ENCODE results near the gene GALNT16. TPM values are rescaled to one million over a fixed set of nuclear protein-coding genes. Genes with fewer than 3 reads are reported as not detected.

The GALNT16 gene
- polyA plus RNA-seq, 3 donors, result 0.01 TPM; not detected in 2

DNA sequence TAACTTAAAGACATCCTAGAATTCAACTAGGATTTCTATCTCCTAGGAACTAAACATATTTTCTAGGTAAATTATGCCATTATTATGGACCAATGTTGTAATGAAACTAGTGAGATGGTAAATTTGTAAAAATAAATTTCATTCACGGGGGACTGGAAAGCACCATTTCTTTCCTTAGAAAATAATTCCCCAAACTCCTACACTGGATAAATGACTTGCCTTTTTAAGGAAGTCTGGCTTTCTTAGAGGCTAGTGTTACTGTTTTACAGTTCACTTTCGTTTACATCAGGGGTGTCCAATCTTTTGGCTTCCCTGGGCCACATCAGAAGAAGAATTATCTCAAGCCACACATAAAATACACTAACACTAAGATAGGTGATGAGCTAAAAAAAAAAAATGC lies 141.9 kb downstream of the GALNT16 start:
- Mint-ChIP-seq H3K4me3 (no peak overlapping the region), H3K4me1 (peaks cover 40% of the 10 kb centered on the region), H3K27me3 (ENCODE audit: low read depth in 3 of 3) (no peaks in the 10 kb centered on the region), H3K9me3 (peaks cover 0 to 5% (median 0%) of the 10 kb centered on the region in 7 donors), H3K36me3 (peaks cover 8 to 13% of the 10 kb centered on the region in 2 donors), H3K27ac (no peak overlapping the region)
- peaks cover 0 to 12% of the 10 kb centered on the region in 2 donors for H3K36me3 ChIP-seq (replicated peaks in 1 of 2; ENCODE audit: control insufficient read depth in 1 of 2, insufficient read depth in 2 of 2, low read length in 2 of 2)
- WGBS (ENCODE audit: insufficient coverage), result no CpG with 5 or more reads among the region's 2 CpGs
- no peaks in the 10 kb centered on the region for H3K9me3 ChIP-seq (replicated peaks in 1 of 2; ENCODE audit: control insufficient read depth in 1 of 2, insufficient read depth in 1 of 2, low read length in 2 of 2)
- H3K27ac ChIP-seq (ENCODE audit: low read depth in 1 of 2, low read length in 2 of 2), result no peak overlapping the region
- TF ChIP-seq, protein P1, sequence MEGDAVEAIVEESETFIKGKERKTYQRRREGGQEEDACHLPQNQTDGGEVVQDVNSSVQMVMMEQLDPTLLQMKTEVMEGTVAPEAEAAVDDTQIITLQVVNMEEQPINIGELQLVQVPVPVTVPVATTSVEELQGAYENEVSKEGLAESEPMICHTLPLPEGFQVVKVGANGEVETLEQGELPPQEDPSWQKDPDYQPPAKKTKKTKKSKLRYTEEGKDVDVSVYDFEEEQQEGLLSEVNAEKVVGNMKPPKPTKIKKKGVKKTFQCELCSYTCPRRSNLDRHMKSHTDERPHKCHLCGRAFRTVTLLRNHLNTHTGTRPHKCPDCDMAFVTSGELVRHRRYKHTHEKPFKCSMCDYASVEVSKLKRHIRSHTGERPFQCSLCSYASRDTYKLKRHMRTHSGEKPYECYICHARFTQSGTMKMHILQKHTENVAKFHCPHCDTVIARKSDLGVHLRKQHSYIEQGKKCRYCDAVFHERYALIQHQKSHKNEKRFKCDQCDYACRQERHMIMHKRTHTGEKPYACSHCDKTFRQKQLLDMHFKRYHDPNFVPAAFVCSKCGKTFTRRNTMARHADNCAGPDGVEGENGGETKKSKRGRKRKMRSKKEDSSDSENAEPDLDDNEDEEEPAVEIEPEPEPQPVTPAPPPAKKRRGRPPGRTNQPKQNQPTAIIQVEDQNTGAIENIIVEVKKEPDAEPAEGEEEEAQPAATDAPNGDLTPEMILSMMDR (IDR thresholded peaks at IDR 0.05), result no peak
- H3K9ac ChIP-seq (ENCODE audit: insufficient read depth, low read length, poor library complexity, severe bottlenecking), result no peak overlapping the region
- H2AFZ ChIP-seq (ENCODE audit: insufficient read depth, low read depth, low read length, poor library complexity, severe bottlenecking), result no peak overlapping the region
- peaks cover 96% of the 10 kb centered on the region for H3K79me2 ChIP-seq (ENCODE audit: insufficient read depth, low read length)
- no peak overlapping the region for H3K4me2 ChIP-seq (replicated peaks; ENCODE audit: extremely low read depth, low read length, poor library complexity, severe bottlenecking)
- intact Hi-C loops (cut with micrococcal nuclease), result no loop called here
- H4K20me1 ChIP-seq (ENCODE audit: insufficient read depth, low read length), result peaks cover 42% of the 10 kb centered on the region
- DNase-seq, result no peak
- H3K4me3 ChIP-seq (replicated peaks in 1 of 3; ENCODE audit: low read depth in 2 of 3, low read length in 3 of 3), result no peak overlapping the region
- no peaks in the 10 kb centered on the region for H3K27me3 ChIP-seq (ENCODE audit: control insufficient read depth in 2 of 2, insufficient read depth in 2 of 2, low read length in 2 of 2)
- H3K4me1 ChIP-seq (ENCODE audit: control insufficient read depth in 1 of 2, insufficient read depth in 2 of 2, low read length in 2 of 2), result peaks cover 35 to 45% of the 10 kb centered on the region in 2 donors

DNA sequence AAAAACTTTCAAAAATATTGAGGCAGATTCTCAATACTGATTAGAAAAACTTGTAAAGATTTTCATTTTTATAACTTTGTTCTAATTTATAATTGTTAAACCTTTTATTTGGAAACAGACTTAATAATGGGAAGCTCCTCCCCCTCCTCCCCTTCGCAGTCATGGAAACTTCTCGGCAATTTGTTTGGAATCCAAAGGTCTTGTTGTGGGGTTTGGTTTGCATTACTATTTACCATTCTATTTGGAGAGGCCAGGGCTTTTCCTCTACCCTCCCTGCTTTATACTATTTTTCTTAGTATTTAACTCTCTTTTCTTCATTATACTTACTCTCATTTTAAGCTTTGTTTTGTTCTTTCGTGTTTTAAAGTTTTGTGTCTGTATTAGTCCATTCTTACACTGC lies 144.5 kb downstream of the GALNT16 start:
- peaks cover 60% of the 10 kb centered on the region for H4K20me1 ChIP-seq (ENCODE audit: insufficient read depth, low read length)
- H3K36me3 Mint-ChIP-seq, result peaks cover 8 to 16% of the 10 kb centered on the region in 2 donors
- H3K36me3 ChIP-seq (replicated peaks in 1 of 2; ENCODE audit: control insufficient read depth in 1 of 2, insufficient read depth in 2 of 2, low read length in 2 of 2), result peaks cover 0 to 12% of the 10 kb centered on the region in 2 donors
- TF ChIP-seq, protein P1 (IDR thresholded peaks at IDR 0.05), result no peak
- H3K27ac Mint-ChIP-seq, result no peak overlapping the region
- DNase-seq, result no peak
- no peaks in the 10 kb centered on the region for H3K27me3 ChIP-seq (ENCODE audit: control insufficient read depth in 2 of 2, insufficient read depth in 2 of 2, low read length in 2 of 2)
- no peaks in the 10 kb centered on the region for H3K9me3 ChIP-seq (replicated peaks in 1 of 2; ENCODE audit: control insufficient read depth in 1 of 2, insufficient read depth in 1 of 2, low read length in 2 of 2)
- no peak overlapping the region for H3K4me3 Mint-ChIP-seq
- intact Hi-C loops (cut with micrococcal nuclease), result no loop called here
- H3K4me3 ChIP-seq (replicated peaks in 1 of 3; ENCODE audit: low read depth in 2 of 3, low read length in 3 of 3), result no peak overlapping the region
- H3K4me1 Mint-ChIP-seq, result peaks cover 45% of the 10 kb centered on the region
- no peak overlapping the region for H3K4me2 ChIP-seq (replicated peaks; ENCODE audit: extremely low read depth, low read length, poor library complexity, severe bottlenecking)
- peaks cover 34 to 40% of the 10 kb centered on the region in 2 donors for H3K4me1 ChIP-seq (ENCODE audit: control insufficient read depth in 1 of 2, insufficient read depth in 2 of 2, low read length in 2 of 2)
- peaks cover 0 to 2% (median 0%) of the 10 kb centered on the region in 3 donors for H3K27me3 Mint-ChIP-seq (ENCODE audit: low read depth in 3 of 3)
- H3K9ac ChIP-seq (ENCODE audit: insufficient read depth, low read length, poor library complexity, severe bottlenecking), result no peak overlapping the region
- H3K9me3 Mint-ChIP-seq, result peaks cover 0 to 2% (median 0%) of the 10 kb centered on the region in 7 donors
- H3K79me2 ChIP-seq (ENCODE audit: insufficient read depth, low read length), result peaks cover 95% of the 10 kb centered on the region
- no peak overlapping the region for H2AFZ ChIP-seq (ENCODE audit: insufficient read depth, low read depth, low read length, poor library complexity, severe bottlenecking)
- no peak overlapping the region for H3K27ac ChIP-seq (ENCODE audit: low read depth in 1 of 2, low read length in 2 of 2)
- no CpG with 5 or more reads among the region's 3 CpGs for WGBS (ENCODE audit: insufficient coverage)
